Measurements from ENCODE around the gene RSU1. TPM values are rescaled to one million over a fixed set of nuclear protein-coding genes. Genes with fewer than 3 reads are reported as not detected.

The RSU1 gene
- total and polyA plus RNA-seq, 10 of the 15 experiments (the other 5 are each of a cell fraction or from before 2014, with no cell fraction given): 49.2 to 139 (median 81.3) TPM

DNA sequence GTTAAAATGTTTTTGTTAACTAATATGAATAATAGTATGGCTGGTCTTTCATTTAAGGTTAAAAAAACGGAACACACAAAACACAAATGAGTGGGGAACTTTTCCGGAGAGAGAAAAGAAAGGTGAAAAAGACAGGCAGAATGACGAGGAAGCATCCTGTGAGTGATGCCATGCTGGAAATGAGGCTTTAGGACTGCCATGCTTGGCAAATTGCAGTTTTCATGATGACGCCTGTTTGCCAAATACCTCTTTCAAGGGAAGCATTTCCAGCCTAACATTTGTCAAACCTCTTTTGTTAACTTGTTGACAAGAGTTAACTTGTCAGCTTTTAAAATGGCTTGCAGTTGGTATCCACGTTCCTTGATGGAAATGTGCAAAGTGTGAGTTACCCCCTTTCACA lies 127.5 kb downstream of the RSU1 start:
- H3K27me3 ChIP-seq (replicated peaks in 1 of 2; ENCODE audit: control insufficient read depth in 2 of 2, insufficient read depth in 2 of 2, low read length in 1 of 2): no peaks in the 10 kb centered on the region
- H3K9ac ChIP-seq (ENCODE audit: control insufficient read depth, insufficient read depth, low read length): no peak overlapping the region
- ChIA-PET CTCF (interaction anchor here (1.0 kb wide), 1 partner anchor 13 kb away, joined by 3 read pairs; no protein-coding TSS in a partner anchor), SMC1A (ENCODE audit: uncharacterized antibody, unreplicated experiment) (interaction anchor here (1.3 kb wide), 1 partner anchor 204 kb away, joined by 3 read pairs; no protein-coding TSS in a partner anchor), POLR2A (no interaction called here), RAD21 (ENCODE audit: unreplicated experiment) (no interaction called here)
- BruUV-seq (replicated peaks): no TSS peak
- DNase-seq (ENCODE audit: low read depth, low spot score) (no peak), FAIRE-seq (no peak), ATAC-seq (no peak)
- intact Hi-C loops (cut with micrococcal nuclease; ENCODE audit: unreplicated experiment) (no loop called here), in situ Hi-C loops (cut with MboI) (no loop called here)
- 92% methylated on average over 5 of the region's 5 CpGs for WGBS (ENCODE audit: insufficient coverage, insufficient replicate concordance, low lambda C conversion rate, missing lambda C conversion rate)
- no peaks in the 10 kb centered on the region for H3K9me3 ChIP-seq (replicated peaks; ENCODE audit: control insufficient read depth, insufficient read depth, low read length)
- H3K4me3 ChIP-seq: no peak overlapping the region
- H4K20me1 ChIP-seq (ENCODE audit: control insufficient read depth, insufficient read depth): no peaks in the 10 kb centered on the region
- H3K79me2 ChIP-seq (ENCODE audit: control insufficient read depth, insufficient read depth, low read length): no peaks in the 10 kb centered on the region
- no peak overlapping the region for H3K4me2 ChIP-seq (ENCODE audit: control insufficient read depth, insufficient read depth)
- H3K4me1 ChIP-seq (ENCODE audit: control insufficient read depth, insufficient read depth, low read length): no peaks in the 10 kb centered on the region
- TF ChIP-seq, protein P1, sequence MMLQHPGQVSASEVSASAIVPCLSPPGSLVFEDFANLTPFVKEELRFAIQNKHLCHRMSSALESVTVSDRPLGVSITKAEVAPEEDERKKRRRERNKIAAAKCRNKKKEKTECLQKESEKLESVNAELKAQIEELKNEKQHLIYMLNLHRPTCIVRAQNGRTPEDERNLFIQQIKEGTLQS (IDR thresholded peaks at IDR 0.05; ENCODE audit: borderline replicate concordance, extremely low read depth, low read depth, low read length): no peak
- TF ChIP-seq BMI1 (IDR thresholded peaks at IDR 0.05; ENCODE audit: borderline replicate concordance): no peak
- no peak for TF ChIP-seq TARDBP (IDR thresholded peaks at IDR 0.05; ENCODE audit: borderline replicate concordance)
- TF ChIP-seq DPF2 (IDR thresholded peaks at IDR 0.05): no peak
- no peak for TF ChIP-seq FOXK2 (IDR thresholded peaks at IDR 0.05)
- no peak overlapping the region for H2AFZ ChIP-seq (ENCODE audit: control insufficient read depth, low read depth, low read length)
- H3K36me3 ChIP-seq (ENCODE audit: control insufficient read depth in 2 of 2, insufficient read depth in 2 of 2, low read length in 1 of 2): peaks cover 0 to 4% of the 10 kb centered on the region in 2 experiments; a peak in 1 of 4 replicates
- no peak overlapping the region for H3K27ac ChIP-seq (ENCODE audit: control insufficient read depth, insufficient read depth)

DNA sequence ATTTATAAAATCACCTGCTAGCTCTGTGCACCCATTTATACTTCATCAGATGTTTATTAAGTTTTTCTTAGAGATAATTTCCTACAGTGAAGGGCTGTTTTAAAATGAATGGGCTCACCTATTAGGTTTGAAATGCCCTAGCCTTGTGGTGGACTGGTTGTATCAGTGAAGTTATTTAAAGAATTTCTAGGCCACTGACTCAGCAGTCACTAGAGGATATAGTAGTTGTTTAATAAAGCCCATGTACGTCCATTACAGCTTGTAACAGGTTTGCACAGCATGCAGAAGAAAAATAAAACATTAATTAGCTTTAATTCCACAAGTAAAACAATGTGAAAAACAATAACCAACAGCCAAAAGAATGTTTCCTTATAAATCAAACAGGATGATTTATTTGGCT lies 128.0 kb downstream of the RSU1 start:
- POLR2A ChIA-PET: no interaction called here
- in situ Hi-C loops (cut with MboI): no loop called here

More for the DNA sequence above, 128.0 kb downstream of the RSU1 start:
- peaks cover 0 to 4% of the 10 kb centered on the region in 2 experiments; a peak in 1 of 4 replicates for H3K36me3 ChIP-seq (ENCODE audit: control insufficient read depth in 2 of 2, insufficient read depth in 2 of 2, low read length in 1 of 2)
- H2AFZ ChIP-seq (ENCODE audit: control insufficient read depth, low read depth, low read length): no peak overlapping the region
- H3K27me3 ChIP-seq (replicated peaks in 1 of 2; ENCODE audit: control insufficient read depth in 2 of 2, insufficient read depth in 2 of 2, low read length in 1 of 2): no peaks in the 10 kb centered on the region
- FAIRE-seq: no peak
- no peaks in the 10 kb centered on the region for H3K4me1 ChIP-seq (ENCODE audit: control insufficient read depth, insufficient read depth, low read length)
- no peaks in the 10 kb centered on the region for H3K9me3 ChIP-seq (replicated peaks; ENCODE audit: control insufficient read depth, insufficient read depth, low read length)
- H3K9ac ChIP-seq (ENCODE audit: control insufficient read depth, insufficient read depth, low read length): no peak overlapping the region
- intact Hi-C loops (cut with micrococcal nuclease; ENCODE audit: unreplicated experiment): no loop called here
- no peak overlapping the region for H3K4me2 ChIP-seq (ENCODE audit: control insufficient read depth, insufficient read depth)
- H3K79me2 ChIP-seq (ENCODE audit: control insufficient read depth, insufficient read depth, low read length): no peaks in the 10 kb centered on the region
- no peak for DNase-seq (ENCODE audit: low read depth, low spot score)
- ChIA-PET RAD21 (ENCODE audit: unreplicated experiment) (no interaction called here), CTCF (interaction anchor here (0.7 to 1.0 kb wide), 2 partner anchors 13 to 146 kb away, joined by 3 read pairs; no protein-coding TSS in a partner anchor), SMC1A (ENCODE audit: uncharacterized antibody, unreplicated experiment) (interaction anchor here (1.3 kb wide), 1 partner anchor 203 kb away, joined by 3 read pairs; no protein-coding TSS in a partner anchor)
- WGBS (ENCODE audit: insufficient coverage, insufficient replicate concordance, low lambda C conversion rate, missing lambda C conversion rate): 88% methylated on average over 1 of the region's 1 CpG
- no peak for ATAC-seq
- no TSS peak for BruUV-seq (replicated peaks)
- TF ChIP-seq EZH2 (IDR thresholded peaks at IDR 0.05; ENCODE audit: borderline replicate concordance, control insufficient read depth, low read depth, low read length) (no peak), BRCA1 (IDR thresholded peaks at IDR 0.05; ENCODE audit: low read depth, low read length) (no peak), POU2F2 (IDR thresholded peaks at IDR 0.05; ENCODE audit: borderline replicate concordance, low read depth, low read length) (no peak)
- H3K4me3 ChIP-seq: no peak overlapping the region
- no peaks in the 10 kb centered on the region for H4K20me1 ChIP-seq (ENCODE audit: control insufficient read depth, insufficient read depth)
- H3K27ac ChIP-seq (ENCODE audit: control insufficient read depth, insufficient read depth): no peak overlapping the region
